DOHH2 (cell line): Measurements from ENCODE around the gene WHRN.

ENCODE experiments used
- H3F3A ChIP-seq: fragments of 200-600 bp; sonication (generic), shearing (Covaris generic); 2 replicates; pipeline ENCODE4 v1.6.0; 2016; ENCODE audit warnings: antibody characterized with exemption, mild to moderate bottlenecking; ENCODE audit not compliant: control insufficient read depth, insufficient read depth
- H3K27ac ChIP-seq: fragments of 200-600 bp; sonication (generic); 2 replicates; pipeline ENCODE4 v1.5.1; 2014; ENCODE audit warnings: low read depth, mild to moderate bottlenecking, low read length, moderate library complexity
- H3K27me3 ChIP-seq: fragments of 200-600 bp; sonication (generic); 2 replicates; pipeline ENCODE4 v1.6.1; 2014; ENCODE audit warnings: mild to moderate bottlenecking, low read length, mixed read lengths; ENCODE audit not compliant: control insufficient read depth
- H3K36me3 ChIP-seq: fragments of 200-600 bp; sonication (generic); 2 replicates; pipeline ENCODE4 v1.6.1; 2014; ENCODE audit warnings: mild to moderate bottlenecking, low read length, moderate library complexity, mixed read lengths; ENCODE audit not compliant: control insufficient read depth
- H3K4me1 ChIP-seq: fragments of 200-600 bp; sonication (generic); 2 replicates; pipeline ENCODE4 v1.6.1; 2014; ENCODE audit warnings: mild to moderate bottlenecking, low read length, mixed read lengths; ENCODE audit not compliant: control insufficient read depth
- H3K4me2 ChIP-seq: fragments of 200-600 bp; sonication (generic); 2 replicates; pipeline ENCODE4 v1.6.0; 2014; ENCODE audit warnings: mild to moderate bottlenecking, low read length, moderate library complexity
- H3K4me3 ChIP-seq: fragments of 200-600 bp; sonication (generic); 2 replicates; pipeline ENCODE4 v1.5.1; 2014; ENCODE audit warnings: mild to moderate bottlenecking, low read length, mixed read lengths
- H3K79me2 ChIP-seq: fragments of 200-600 bp; sonication (generic); 2 replicates; pipeline ENCODE4 v1.6.1; 2014; ENCODE audit warnings: mild to moderate bottlenecking, low read length, mixed read lengths; ENCODE audit not compliant: control insufficient read depth
- H3K9me2 ChIP-seq: fragments of 200-600 bp; sonication (generic); replicated peaks from 2 replicates; pipeline ENCODE4 v1.6.1; 2014; ENCODE audit warnings: mild to moderate bottlenecking, low read length, mixed read lengths; ENCODE audit not compliant: control insufficient read depth
- H3K9me3 ChIP-seq: fragments of 200-600 bp; sonication (generic); 2 replicates; pipeline ENCODE4 v1.6.1; 2014; ENCODE audit warnings: antibody characterized with exemption, low read length, mixed read lengths; ENCODE audit not compliant: control insufficient read depth, insufficient read depth
- H4K20me1 ChIP-seq: fragments of 200-600 bp; sonication (generic); 2 replicates; pipeline ENCODE4 v1.6.0; 2014; ENCODE audit warnings: low read depth, mild to moderate bottlenecking, antibody characterized with exemption, low read length, moderate library complexity; ENCODE audit not compliant: control insufficient read depth, insufficient read depth
- CTCF ChIP-seq: fragments of 200-600 bp; sonication (generic); IDR thresholded peaks from one replicate; pipeline ENCODE4 v1.5.1; 2014; ENCODE audit warnings: antibody characterized with exemption, mild to moderate bottlenecking, low read depth, low read length; ENCODE audit not compliant: poor library complexity, severe bottlenecking
- EZH2phosphoT487 ChIP-seq: fragments of 200-600 bp; sonication (generic); IDR thresholded peaks from 2 replicates; pipeline ENCODE4 v1.6.1; 2017; ENCODE audit warnings: borderline replicate concordance, mild to moderate bottlenecking, antibody characterized with exemption, low read length, moderate library complexity, mixed read lengths

Gene WHRN

GRCh38 chr9:114416906-114417305, 88.4 kb downstream of the WHRN start:
- Histone ChIP-seq H3K36me3 (no peaks in the 10 kb centered on the region), H3K4me2 (no peak overlapping the region), H4K20me1 (no peaks in the 10 kb centered on the region), H3F3A (no peaks in the 10 kb centered on the region), H3K4me3 (no peak overlapping the region), H3K9me2 (no peaks in the 10 kb centered on the region), H3K27ac (no peak overlapping the region), H3K79me2 (no peaks in the 10 kb centered on the region), H3K9me3 (no peaks in the 10 kb centered on the region), H3K27me3 (peaks cover 4% of the 10 kb centered on the region; the same call in 1 of the 2 replicates), H3K4me1 (no peaks in the 10 kb centered on the region)
- no peak for TF ChIP-seq EZH2phosphoT487
- no peak for TF ChIP-seq CTCF

- Histone ChIP-seq H3F3A (no peaks in the 10 kb centered on the region), H3K4me3 (no peak overlapping the region), H3K4me1 (no peaks in the 10 kb centered on the region), H4K20me1 (no peaks in the 10 kb centered on the region), H3K9me2 (no peaks in the 10 kb centered on the region), H3K36me3 (no peaks in the 10 kb centered on the region), H3K4me2 (no peak overlapping the region), H3K27me3 (no peaks in the 10 kb centered on the region; the same call in 1 of the 2 replicates), H3K27ac (no peak overlapping the region), H3K9me3 (no peaks in the 10 kb centered on the region), H3K79me2 (no peaks in the 10 kb centered on the region)
- TF ChIP-seq CTCF (no peak), EZH2phosphoT487 (no peak)
Observed at GRCh38 chr9:114416290-114416689, 89.0 kb downstream of the WHRN start.

DNA sequence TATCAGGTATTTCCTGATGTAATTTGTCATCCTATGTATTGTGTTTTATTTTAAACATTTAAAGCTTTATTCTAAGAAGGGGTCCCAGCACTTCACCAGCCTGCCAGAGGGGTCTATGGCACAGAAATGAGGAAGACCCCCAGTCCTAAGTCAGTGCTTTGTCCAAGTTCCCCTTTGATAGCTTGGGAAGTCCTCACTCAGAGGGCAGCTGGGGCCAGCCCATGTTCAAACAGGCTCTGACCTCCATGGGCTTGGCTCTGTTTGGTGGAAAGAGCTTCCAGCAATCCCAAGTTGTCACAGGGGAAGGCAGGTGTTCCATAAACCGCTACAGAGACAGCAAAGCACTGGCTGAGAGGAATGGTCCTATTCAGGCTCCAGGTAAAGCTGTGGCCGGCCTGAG, 90.9 kb downstream of the WHRN start:
- Histone ChIP-seq H3K27me3 (no peaks in the 10 kb centered on the region), H3K9me2 (no peaks in the 10 kb centered on the region), H3K9me3 (no peaks in the 10 kb centered on the region), H4K20me1 (no peaks in the 10 kb centered on the region), H3K27ac (no peak overlapping the region), H3F3A (no peaks in the 10 kb centered on the region), H3K4me1 (no peaks in the 10 kb centered on the region), H3K79me2 (no peaks in the 10 kb centered on the region), H3K36me3 (no peaks in the 10 kb centered on the region), H3K4me2 (no peak overlapping the region), H3K4me3 (no peak overlapping the region)
- TF ChIP-seq CTCF, result no peak
- TF ChIP-seq EZH2phosphoT487, result no peak
